ENCODE measurements around the gene MRPL57. TPM values are rescaled to one million over a fixed set of nuclear protein-coding genes. Genes with fewer than 3 reads are reported as not detected.
"Not testable (repeated sequence)": the region's sequence is repeated elsewhere in the genome, so short reads cannot be mapped to it uniquely, and the experiment has no call there.

MRPL57 gene
- total RNA-seq = 20.3 and 25.8 TPM in 2 replicates

- DNase-seq (ENCODE audit: low read depth) = peak; percentile 95
- H3K4me3 ChIP-seq (ENCODE audit: low read depth, low read length) = peak within 1 kb of the TSS; percentile 96
- TF ChIP-seq, protein P1, sequence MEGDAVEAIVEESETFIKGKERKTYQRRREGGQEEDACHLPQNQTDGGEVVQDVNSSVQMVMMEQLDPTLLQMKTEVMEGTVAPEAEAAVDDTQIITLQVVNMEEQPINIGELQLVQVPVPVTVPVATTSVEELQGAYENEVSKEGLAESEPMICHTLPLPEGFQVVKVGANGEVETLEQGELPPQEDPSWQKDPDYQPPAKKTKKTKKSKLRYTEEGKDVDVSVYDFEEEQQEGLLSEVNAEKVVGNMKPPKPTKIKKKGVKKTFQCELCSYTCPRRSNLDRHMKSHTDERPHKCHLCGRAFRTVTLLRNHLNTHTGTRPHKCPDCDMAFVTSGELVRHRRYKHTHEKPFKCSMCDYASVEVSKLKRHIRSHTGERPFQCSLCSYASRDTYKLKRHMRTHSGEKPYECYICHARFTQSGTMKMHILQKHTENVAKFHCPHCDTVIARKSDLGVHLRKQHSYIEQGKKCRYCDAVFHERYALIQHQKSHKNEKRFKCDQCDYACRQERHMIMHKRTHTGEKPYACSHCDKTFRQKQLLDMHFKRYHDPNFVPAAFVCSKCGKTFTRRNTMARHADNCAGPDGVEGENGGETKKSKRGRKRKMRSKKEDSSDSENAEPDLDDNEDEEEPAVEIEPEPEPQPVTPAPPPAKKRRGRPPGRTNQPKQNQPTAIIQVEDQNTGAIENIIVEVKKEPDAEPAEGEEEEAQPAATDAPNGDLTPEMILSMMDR (IDR thresholded peaks at IDR 0.05; ENCODE audit: insufficient read depth, low read depth, low read length) = no peak
Observed at GRCh38 chr13:21176215-21176981, at the start of gene MRPL57, which contains the start of gene SKA3. MRPL57 (plus strand) TSS chr13:21176658; CDS start chr13:21176917, 259 bp downstream. SKA3 (minus strand) TSS chr13:21176552; CDS start chr13:21176477, 75 bp downstream.

DNA sequence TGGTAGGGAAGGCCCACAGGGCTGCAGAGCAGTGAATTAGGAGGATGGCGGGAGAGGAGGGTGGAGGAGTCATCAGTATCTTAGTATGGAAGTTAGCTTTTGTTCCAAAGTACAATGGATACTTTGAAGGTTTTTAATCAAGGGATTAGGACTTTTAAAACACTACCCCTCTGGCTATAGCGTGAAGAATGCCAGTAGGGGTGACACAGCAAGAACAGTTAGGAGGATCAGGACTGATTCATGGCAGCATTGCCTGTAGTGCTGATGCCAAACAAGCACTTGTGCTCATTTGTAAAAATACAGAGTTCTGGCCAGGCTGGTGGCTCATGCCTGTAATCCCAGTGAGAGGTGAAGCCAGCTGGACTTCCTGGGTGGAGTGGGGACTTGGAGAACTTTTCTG lies 46.3 kb upstream of the MRPL57 start:
- DNase-seq (ENCODE audit: low read depth) = no peak
- TF ChIP-seq, protein P1 (IDR thresholded peaks at IDR 0.05; ENCODE audit: insufficient read depth, low read depth, low read length) = no peak
- H3K4me3 ChIP-seq (ENCODE audit: low read depth, low read length) = no peak overlapping the region

- TF ChIP-seq, protein P1 (IDR thresholded peaks at IDR 0.05; ENCODE audit: insufficient read depth, low read depth, low read length) = no peak
- DNase-seq (ENCODE audit: low read depth) = no peak
- H3K4me3 ChIP-seq (ENCODE audit: low read depth, low read length) = no peak overlapping the region
Observed at GRCh38 chr13:21133077-21133476, 43.4 kb upstream of the MRPL57 start.

DNA sequence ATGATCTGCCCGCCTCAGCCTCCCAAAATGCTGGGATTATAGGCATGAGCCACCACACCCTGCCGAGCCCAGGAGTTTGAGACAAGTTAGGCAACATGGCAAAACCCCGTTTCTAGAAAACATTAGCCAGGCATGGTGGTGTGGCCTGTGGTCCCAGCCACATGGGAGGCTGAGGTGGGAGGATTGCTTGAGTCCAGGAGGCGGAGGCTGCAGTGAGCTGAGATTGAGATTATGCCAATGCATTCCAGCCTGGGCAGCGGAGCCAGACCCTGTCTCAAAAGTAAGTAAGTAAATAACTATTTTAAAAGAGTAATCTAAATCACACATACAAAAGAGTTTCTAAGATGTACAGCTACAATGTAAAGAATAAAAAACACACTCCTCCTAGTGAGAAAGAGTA lies 42.0 kb upstream of the MRPL57 start:
- no peak for DNase-seq (ENCODE audit: low read depth)
- H3K4me3 ChIP-seq (ENCODE audit: low read depth, low read length) = no peak overlapping the region
- TF ChIP-seq, protein P1 (IDR thresholded peaks at IDR 0.05; ENCODE audit: insufficient read depth, low read depth, low read length) = no peak

DNA sequence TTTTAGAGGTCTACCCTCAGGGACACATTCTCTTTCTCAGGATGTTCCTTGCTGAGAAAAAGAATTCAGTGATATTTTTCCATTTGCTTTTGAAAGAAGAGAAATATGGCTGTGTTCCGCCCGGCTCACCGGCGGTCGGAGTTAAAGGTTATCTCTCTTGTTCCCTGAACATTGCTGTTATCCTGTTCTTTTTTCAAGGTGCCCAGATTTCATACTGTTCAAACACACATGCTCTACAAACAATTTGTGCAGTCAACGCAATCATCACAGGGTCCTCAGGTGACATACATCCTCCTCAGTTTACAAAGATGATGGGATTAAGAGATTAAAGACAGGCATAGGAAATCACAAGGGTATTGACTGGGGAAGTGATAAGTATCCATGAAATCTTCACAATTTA lies 40.6 kb upstream of the MRPL57 start:
- not testable (repeated sequence) for DNase-seq (ENCODE audit: low read depth); H3K4me3 ChIP-seq (ENCODE audit: low read depth, low read length)

GRCh38 chr13:21137696-21138095 lies 38.8 kb upstream of the MRPL57 start:
- TF ChIP-seq, protein P1 (IDR thresholded peaks at IDR 0.05; ENCODE audit: insufficient read depth, low read depth, low read length) = no peak
- peak; percentile 37 for DNase-seq (ENCODE audit: low read depth)
- no peak overlapping the region for H3K4me3 ChIP-seq (ENCODE audit: low read depth, low read length)

- DNase-seq (ENCODE audit: low read depth) = no peak
- TF ChIP-seq, protein P1 (IDR thresholded peaks at IDR 0.05; ENCODE audit: insufficient read depth, low read depth, low read length) = no peak
- no peak overlapping the region for H3K4me3 ChIP-seq (ENCODE audit: low read depth, low read length)
Observed at GRCh38 chr13:21138561-21138960, 37.9 kb upstream of the MRPL57 start.

All from fibroblast of villous mesenchyme (primary cell).